ENCODE data around the gene EML5. TPM values are rescaled to one million over a fixed set of nuclear protein-coding genes. Genes with fewer than 3 reads are reported as not detected.

The EML5 gene
- total RNA-seq, 2 donors from 2014 or later = 4.9 to 15.3 TPM

GRCh38 chr14:88748288-88748687, 44.5 kb downstream of the EML5 start:
- Mint-ChIP-seq H3K4me1 (ENCODE audit: low read depth) (no peaks in the 10 kb centered on the region), H3K36me3 (ENCODE audit: insufficient read depth in 2 of 2) (peaks cover 0 to 2% of the 10 kb centered on the region in 2 donors), H3K9me3 (no peaks in the 10 kb centered on the region), H3K27me3 (ENCODE audit: low read depth) (no peaks in the 10 kb centered on the region), H3K27ac (no peak overlapping the region), H3K4me3 (no peak overlapping the region)
- DNase-seq = no peak
- no peak for ATAC-seq (replicated peaks in 1 of 2)

- DNase-seq (no peak), ATAC-seq (replicated peaks in 1 of 2) (no peak)
- Mint-ChIP-seq H3K36me3 (ENCODE audit: insufficient read depth in 2 of 2) (peaks cover 0 to 2% of the 10 kb centered on the region in 2 donors), H3K27me3 (ENCODE audit: low read depth) (no peaks in the 10 kb centered on the region), H3K9me3 (no peaks in the 10 kb centered on the region), H3K4me3 (no peak overlapping the region), H3K4me1 (ENCODE audit: low read depth) (no peaks in the 10 kb centered on the region), H3K27ac (no peak overlapping the region)
Observed at GRCh38 chr14:88746052-88746451, 46.7 kb downstream of the EML5 start.

GRCh38 chr14:88737245-88737644, 55.5 kb downstream of the EML5 start:
- ATAC-seq (replicated peaks in 1 of 2) (no peak), DNase-seq (no peak)
- no peak overlapping the region for H3K27ac Mint-ChIP-seq
- no peaks in the 10 kb centered on the region for H3K4me1 Mint-ChIP-seq (ENCODE audit: low read depth)
- no peaks in the 10 kb centered on the region for H3K27me3 Mint-ChIP-seq (ENCODE audit: low read depth)
- H3K9me3 Mint-ChIP-seq = peaks cover 0 to 1% of the 10 kb centered on the region in 2 donors
- peaks cover 2 to 5% of the 10 kb centered on the region in 2 donors for H3K36me3 Mint-ChIP-seq (ENCODE audit: insufficient read depth in 2 of 2)
- H3K4me3 Mint-ChIP-seq = no peak overlapping the region

- H3K36me3 Mint-ChIP-seq (ENCODE audit: insufficient read depth in 2 of 2) = peaks cover 2 to 5% of the 10 kb centered on the region in 2 donors
- no peak for DNase-seq
- H3K27ac Mint-ChIP-seq = no peak overlapping the region
- H3K9me3 Mint-ChIP-seq = peaks cover 0 to 2% of the 10 kb centered on the region in 2 donors
- no peaks in the 10 kb centered on the region for H3K4me1 Mint-ChIP-seq (ENCODE audit: low read depth)
- no peak overlapping the region for H3K4me3 Mint-ChIP-seq
- H3K27me3 Mint-ChIP-seq (ENCODE audit: low read depth) = no peaks in the 10 kb centered on the region
- no peak for ATAC-seq (replicated peaks in 1 of 2)
Observed at GRCh38 chr14:88733121-88733520, 59.6 kb downstream of the EML5 start.

GRCh38 chr14:88729159-88729558, 63.6 kb downstream of the EML5 start:
- no peak for DNase-seq
- no peaks in the 10 kb centered on the region for H3K27me3 Mint-ChIP-seq (ENCODE audit: low read depth)
- peaks cover 2 to 4% of the 10 kb centered on the region in 2 donors for H3K36me3 Mint-ChIP-seq (ENCODE audit: insufficient read depth in 2 of 2)
- no peak for ATAC-seq (replicated peaks in 1 of 2)
- H3K4me1 Mint-ChIP-seq (ENCODE audit: low read depth) = no peaks in the 10 kb centered on the region
- no peak overlapping the region for H3K27ac Mint-ChIP-seq
- no peak overlapping the region for H3K4me3 Mint-ChIP-seq
- peaks cover 0 to 2% of the 10 kb centered on the region in 2 donors for H3K9me3 Mint-ChIP-seq

GRCh38 chr14:88727057-88727456, 65.7 kb downstream of the EML5 start:
- Mint-ChIP-seq H3K27ac (no peak overlapping the region), H3K36me3 (ENCODE audit: insufficient read depth in 2 of 2) (no peaks in the 10 kb centered on the region), H3K27me3 (ENCODE audit: low read depth) (no peaks in the 10 kb centered on the region), H3K4me1 (ENCODE audit: low read depth) (no peaks in the 10 kb centered on the region), H3K4me3 (no peak overlapping the region), H3K9me3 (no peaks in the 10 kb centered on the region)
- DNase-seq = no peak
- no peak for ATAC-seq (replicated peaks in 1 of 2)

- Mint-ChIP-seq H3K27me3 (ENCODE audit: low read depth) (no peaks in the 10 kb centered on the region), H3K9me3 (no peaks in the 10 kb centered on the region), H3K27ac (no peak overlapping the region), H3K4me1 (ENCODE audit: low read depth) (no peaks in the 10 kb centered on the region), H3K4me3 (no peak overlapping the region), H3K36me3 (ENCODE audit: insufficient read depth in 2 of 2) (no peaks in the 10 kb centered on the region)
- no peak for DNase-seq
- ATAC-seq (replicated peaks in 1 of 2) = no peak
Observed at GRCh38 chr14:88710709-88711108, 82.0 kb downstream of the EML5 start.

- H3K4me1 Mint-ChIP-seq (ENCODE audit: low read depth) = no peaks in the 10 kb centered on the region
- H3K27ac Mint-ChIP-seq = no peak overlapping the region
- DNase-seq (no peak), ATAC-seq (replicated peaks in 1 of 2) (no peak)
- H3K4me3 Mint-ChIP-seq = no peak overlapping the region
- no peaks in the 10 kb centered on the region for H3K9me3 Mint-ChIP-seq
- no peaks in the 10 kb centered on the region for H3K36me3 Mint-ChIP-seq (ENCODE audit: insufficient read depth in 2 of 2)
- no peaks in the 10 kb centered on the region for H3K27me3 Mint-ChIP-seq (ENCODE audit: low read depth)
Observed at GRCh38 chr14:88707088-88707487, 85.7 kb downstream of the EML5 start.

GRCh38 chr14:88706425-88706824, 86.3 kb downstream of the EML5 start:
- H3K4me1 Mint-ChIP-seq (ENCODE audit: low read depth) = no peaks in the 10 kb centered on the region
- ATAC-seq (replicated peaks in 1 of 2) (no peak), DNase-seq (no peak)
- H3K36me3 Mint-ChIP-seq (ENCODE audit: insufficient read depth in 2 of 2) = no peaks in the 10 kb centered on the region
- no peak overlapping the region for H3K4me3 Mint-ChIP-seq
- H3K27me3 Mint-ChIP-seq (ENCODE audit: low read depth) = no peaks in the 10 kb centered on the region
- H3K27ac Mint-ChIP-seq = no peak overlapping the region
- no peaks in the 10 kb centered on the region for H3K9me3 Mint-ChIP-seq

- peaks cover 0 to 4% of the 10 kb centered on the region in 2 donors for H3K36me3 Mint-ChIP-seq (ENCODE audit: insufficient read depth in 2 of 2)
- no peak for ATAC-seq (replicated peaks in 1 of 2)
Observed at GRCh38 chr14:88698651-88699050, 94.1 kb downstream of the EML5 start.

GRCh38 chr14:88695870-88696269, 96.9 kb downstream of the EML5 start:
- no peak overlapping the region for H3K27ac Mint-ChIP-seq
- peaks cover 0 to 6% of the 10 kb centered on the region in 2 donors for H3K36me3 Mint-ChIP-seq (ENCODE audit: insufficient read depth in 2 of 2)
- no peaks in the 10 kb centered on the region for H3K27me3 Mint-ChIP-seq (ENCODE audit: low read depth)

More at GRCh38 chr14:88698651-88699050, 94.1 kb downstream of the EML5 start:
- Mint-ChIP-seq H3K4me3 (no peak overlapping the region), H3K27me3 (ENCODE audit: low read depth) (no peaks in the 10 kb centered on the region), H3K27ac (no peak overlapping the region), H3K9me3 (no peaks in the 10 kb centered on the region), H3K4me1 (ENCODE audit: low read depth) (no peaks in the 10 kb centered on the region)
- DNase-seq = no peak

GRCh38 chr14:88688386-88688785, 104.4 kb downstream of the EML5 start:
- H3K36me3 Mint-ChIP-seq (ENCODE audit: insufficient read depth in 2 of 2) = peaks cover 0 to 4% of the 10 kb centered on the region in 2 donors
- H3K4me1 Mint-ChIP-seq (ENCODE audit: low read depth) = no peaks in the 10 kb centered on the region
- H3K27ac Mint-ChIP-seq = no peak overlapping the region
- no peaks in the 10 kb centered on the region for H3K9me3 Mint-ChIP-seq
- H3K4me3 Mint-ChIP-seq = no peak overlapping the region
- H3K27me3 Mint-ChIP-seq (ENCODE audit: low read depth) = no peaks in the 10 kb centered on the region
- DNase-seq (no peak), ATAC-seq (replicated peaks in 1 of 2) (no peak)

More at GRCh38 chr14:88695870-88696269, 96.9 kb downstream of the EML5 start:
- Mint-ChIP-seq H3K4me3 (no peak overlapping the region), H3K9me3 (no peaks in the 10 kb centered on the region), H3K4me1 (ENCODE audit: low read depth) (no peaks in the 10 kb centered on the region)
- DNase-seq (no peak), ATAC-seq (replicated peaks in 1 of 2) (no peak)

- ATAC-seq (replicated peaks in 1 of 2) (no peak), DNase-seq (no peak)
- Mint-ChIP-seq H3K4me1 (ENCODE audit: low read depth) (no peaks in the 10 kb centered on the region), H3K27me3 (ENCODE audit: low read depth) (no peaks in the 10 kb centered on the region), H3K4me3 (no peak overlapping the region), H3K36me3 (ENCODE audit: insufficient read depth in 2 of 2) (peaks cover 0 to 1% of the 10 kb centered on the region in 2 donors), H3K27ac (no peak overlapping the region), H3K9me3 (no peaks in the 10 kb centered on the region)
Observed at GRCh38 chr14:88683119-88683518, 109.6 kb downstream of the EML5 start.

GRCh38 chr14:88682495-88683114, 110.1 kb downstream of the EML5 start:
- Mint-ChIP-seq H3K4me1 (ENCODE audit: low read depth) (no peaks in the 10 kb centered on the region), H3K4me3 (no peak overlapping the region), H3K36me3 (ENCODE audit: insufficient read depth in 2 of 2) (peaks cover 0 to 1% of the 10 kb centered on the region in 2 donors), H3K9me3 (no peaks in the 10 kb centered on the region), H3K27me3 (ENCODE audit: low read depth) (no peaks in the 10 kb centered on the region), H3K27ac (no peak overlapping the region)
- ATAC-seq (replicated peaks in 1 of 2) (peak in 1 of 2 donors; percentile 64), DNase-seq (no peak)

Data from activated T-cell treated with anti-CD3 and anti-CD28 coated beads, Interleukin-2, amount 50 U/mL, for 72 hours (primary cell).